ENCODE measurements around the gene EGFL7. TPM values are rescaled to one million over a fixed set of nuclear protein-coding genes. Genes with fewer than 3 reads are reported as not detected.

The EGFL7 gene
- total and polyA plus RNA-seq, 2 of the 13 experiments (the other 11 are each of a cell fraction or from before 2014, with no cell fraction given), result 0.20 to 5.1 TPM

DNA sequence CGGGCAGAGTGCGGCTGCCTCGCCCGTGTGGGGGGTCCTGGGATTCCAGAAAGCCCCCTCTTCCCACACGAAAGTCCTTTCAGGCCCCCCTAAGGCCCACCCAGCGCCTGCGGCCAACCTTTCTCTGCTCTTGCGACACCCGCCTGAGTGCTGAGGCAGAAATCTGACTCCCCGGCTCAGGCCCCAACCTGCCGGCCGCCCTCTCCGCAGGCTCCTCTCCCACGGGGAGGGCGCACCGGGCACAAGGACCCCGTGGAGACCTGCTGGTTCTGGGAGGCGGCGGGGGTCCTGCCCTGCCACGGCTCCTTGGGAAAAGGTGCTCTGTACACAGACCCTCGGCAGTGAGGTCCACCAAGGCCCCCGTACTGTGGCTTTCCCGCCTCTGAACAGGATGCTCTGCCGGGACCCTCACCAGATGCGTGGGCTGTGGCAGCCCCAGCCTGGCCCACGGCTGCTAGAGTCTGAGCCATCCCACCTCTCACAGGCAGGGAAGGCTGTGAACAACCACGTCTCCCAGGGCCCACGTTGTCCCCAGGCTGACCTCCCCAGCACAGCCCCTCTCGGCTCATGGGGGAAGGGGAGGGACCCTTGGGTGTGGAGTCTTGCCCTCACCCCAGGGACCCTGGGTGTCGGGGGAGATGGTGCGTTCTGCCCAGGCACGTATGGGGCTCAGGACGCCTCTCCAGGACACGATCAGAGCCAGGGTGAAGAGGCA is 41.5 kb upstream of the EGFL7 start (continued):
- TF ChIP-seq, protein P1, sequence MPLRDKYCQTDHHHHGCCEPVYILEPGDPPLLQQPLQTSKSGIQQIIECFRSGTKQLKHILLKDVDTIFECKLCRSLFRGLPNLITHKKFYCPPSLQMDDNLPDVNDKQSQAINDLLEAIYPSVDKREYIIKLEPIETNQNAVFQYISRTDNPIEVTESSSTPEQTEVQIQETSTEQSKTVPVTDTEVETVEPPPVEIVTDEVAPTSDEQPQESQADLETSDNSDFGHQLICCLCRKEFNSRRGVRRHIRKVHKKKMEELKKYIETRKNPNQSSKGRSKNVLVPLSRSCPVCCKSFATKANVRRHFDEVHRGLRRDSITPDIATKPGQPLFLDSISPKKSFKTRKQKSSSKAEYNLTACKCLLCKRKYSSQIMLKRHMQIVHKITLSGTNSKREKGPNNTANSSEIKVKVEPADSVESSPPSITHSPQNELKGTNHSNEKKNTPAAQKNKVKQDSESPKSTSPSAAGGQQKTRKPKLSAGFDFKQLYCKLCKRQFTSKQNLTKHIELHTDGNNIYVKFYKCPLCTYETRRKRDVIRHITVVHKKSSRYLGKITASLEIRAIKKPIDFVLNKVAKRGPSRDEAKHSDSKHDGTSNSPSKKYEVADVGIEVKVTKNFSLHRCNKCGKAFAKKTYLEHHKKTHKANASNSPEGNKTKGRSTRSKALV (CRISPR knock-in tag; IDR thresholded peaks at IDR 0.05), result peak; percentile 42; the same call in 1 of the 2 replicates
- TF ChIP-seq ZNF570 (CRISPR knock-in tag; IDR thresholded peaks at IDR 0.05; ENCODE audit: borderline replicate concordance) (no peak), ZFY (CRISPR knock-in tag; IDR thresholded peaks at IDR 0.05) (peak; percentile 27; the same call in 1 of the 2 replicates), AKAP8 (CRISPR knock-in tag; IDR thresholded peaks at IDR 0.05) (no peak), SIX4 (CRISPR knock-in tag; IDR thresholded peaks at IDR 0.05) (peak; percentile 62; the same call in 1 of the 2 replicates), CEBPB (IDR thresholded peaks at IDR 0.05; ENCODE audit: borderline replicate concordance, low read depth, low read length) (peak; percentile 86), GATAD2A (CRISPR knock-in tag; IDR thresholded peaks at IDR 0.05) (0 out of 2 replicates have a peak, but pooled peaks have one; percentile 17)

GRCh38 chr9:136621734-136622093 is 41.0 kb upstream of the EGFL7 start:
- H3K36me3 ChIP-seq (replicated peaks in 1 of 2; ENCODE audit: control insufficient read depth in 1 of 2, insufficient read depth in 2 of 2, low read length in 2 of 2), result no peaks in the 10 kb centered on the region
- ChIA-PET CTCF (ENCODE audit: low intra/inter-chr PET ratio, low total read pairs) (no interaction called here), POLR2A (no interaction called here)
- no peak overlapping the region for H3K9ac ChIP-seq (ENCODE audit: insufficient read depth, low read depth, low read length)
- H3K4me2 ChIP-seq (ENCODE audit: low read depth, low read length), result no peak overlapping the region
- no peak for TF ChIP-seq ZBTB7B (CRISPR knock-in tag; IDR thresholded peaks at IDR 0.05)
- H3K9me3 ChIP-seq (ENCODE audit: low read length), result no peaks in the 10 kb centered on the region
- WGBS (ENCODE audit: low lambda C conversion rate), result 54% methylated on average over 7 of the region's 10 CpGs
- ATAC-seq (no peak), DNase-seq (ENCODE audit: low spot score) (no peak), FAIRE-seq (no peak)
- H4K20me1 ChIP-seq (ENCODE audit: insufficient read depth, low read length), result peaks cover 27% of the 10 kb centered on the region; the same call in 1 of the 2 replicates
- H3K27me3 ChIP-seq (ENCODE audit: control insufficient read depth in 1 of 2, insufficient read depth in 2 of 2, low read length in 2 of 2), result peaks cover 42 to 92% of the 10 kb centered on the region in 2 experiments
- H3K4me1 ChIP-seq (ENCODE audit: insufficient read depth, low read length), result peaks cover 77% of the 10 kb centered on the region
- no peak overlapping the region for H3K4me3 ChIP-seq (replicated peaks in 1 of 3; ENCODE audit: insufficient read depth in 1 of 3, low read depth in 2 of 3, low read length in 3 of 3)
- in situ Hi-C loops (cut with HindIII; ENCODE audit: extremely low pct_ligation_motif_present, low pct_unique_long_range_greater_than_20kb), result no loop called here
- H3K27ac ChIP-seq (ENCODE audit: extremely low read length, insufficient read depth, low read length), result no peak overlapping the region
- no TSS peak for BruUV-seq (replicated peaks)
- intact Hi-C loops (cut with micrococcal nuclease; ENCODE audit: unreplicated experiment), result no loop called here
- no peak overlapping the region for H2AFZ ChIP-seq (ENCODE audit: low read length)
- no peaks in the 10 kb centered on the region for H3K79me2 ChIP-seq (ENCODE audit: insufficient read depth, low read length)

All from HepG2 (cell line).